HG03469 (cell line): Measurements from ENCODE around the gene BMP2.

Experiments
- ATAC-seq: cut with Tn5 transposase; IDR thresholded peaks from one replicate; pipeline ENCODE4 v1.9.1; 2021; ENCODE audit warnings: mild to moderate bottlenecking, moderate library complexity, moderate number of reproducible peaks; ENCODE audit not compliant: unreplicated experiment

BMP2 gene

GRCh38 chr20:6767536-6768227 is at the start of gene BMP2:
TSS of gene BMP2 (plus strand) at chr20:6767686. CDS start at chr20:6770127, 2,441 bp downstream.
- no peak for ATAC-seq

- no peak for ATAC-seq
These were observed 48.7 kb upstream of the BMP2 start for GRCh38 chr20:6718662-6719368.

GRCh38 chr20:6719369-6719721 is 48.1 kb upstream of the BMP2 start:
- no peak for ATAC-seq

GRCh38 chr20:6726761-6727160 is 40.7 kb upstream of the BMP2 start:
- ATAC-seq = no peak

- no peak for ATAC-seq
These were observed 36.7 kb upstream of the BMP2 start for GRCh38 chr20:6730672-6731328.

- no peak for ATAC-seq
These were observed 35.5 kb upstream of the BMP2 start for GRCh38 chr20:6732001-6732447.

- no peak for ATAC-seq
These were observed 34.6 kb upstream of the BMP2 start for GRCh38 chr20:6732851-6733250.

- ATAC-seq = no peak
These were observed 33.5 kb upstream of the BMP2 start for GRCh38 chr20:6733965-6734364.

GRCh38 chr20:6735942-6736845 is 31.3 kb upstream of the BMP2 start:
- no peak for ATAC-seq

GRCh38 chr20:6739406-6739805 is 28.1 kb upstream of the BMP2 start:
- no peak for ATAC-seq

GRCh38 chr20:6740096-6740495 is 27.4 kb upstream of the BMP2 start:
- ATAC-seq = no peak

GRCh38 chr20:6744180-6744579 is 23.3 kb upstream of the BMP2 start:
- ATAC-seq = no peak

- no peak for ATAC-seq
These were observed 22.7 kb upstream of the BMP2 start for GRCh38 chr20:6744805-6745204.

GRCh38 chr20:6746901-6747609 is 20.4 kb upstream of the BMP2 start:
- ATAC-seq = no peak

- ATAC-seq = no peak
These were observed 17.0 kb upstream of the BMP2 start for GRCh38 chr20:6750438-6750837.

- ATAC-seq = no peak
These were observed 10.5 kb upstream of the BMP2 start for GRCh38 chr20:6756693-6757595.

GRCh38 chr20:6764619-6765018 is 2.9 kb upstream of the BMP2 start:
- no peak for ATAC-seq

GRCh38 chr20:6765469-6766058 is 1.9 kb upstream of the BMP2 start:
- ATAC-seq = no peak

- no peak for ATAC-seq
These were observed 1.1 kb upstream of the BMP2 start for GRCh38 chr20:6766433-6766832.
